Heart left ventricle (tissue), 16 donors: ENCODE data around the gene GDPD4. TPM values are rescaled to one million over a fixed set of nuclear protein-coding genes. Genes with fewer than 3 reads are reported as not detected.

Source experiments
- ATAC-seq, 4 donors: fragments of 200-7000 bp; cut with Tn5 transposase; one replicate each; pipeline ENCODE4 v1.9.1; 2020 to 2022; ENCODE audit warnings: moderate library complexity in 4 of 4, mild to moderate bottlenecking in 3 of 4, moderate number of reproducible peaks in 1 of 4
- DNase-seq, 5 donors: peaks; one replicate each; pipeline ENCODE4 v3.0.0-alpha.2; 2020
- H3K27ac ChIP-seq, 12 donors: fragments of 200-600 bp; sonication (generic) in 4 of 12; one replicate each; pipeline versions ENCODE4 v1.5.0 to v1.8.0; 2016 to 2022; ENCODE audit warnings: mild to moderate bottlenecking in 2 of 12
- H3K27me3 ChIP-seq, 9 donors: fragments of 200-600 bp; sonication (generic) in 2 of 9; one replicate each; pipeline versions ENCODE4 v1.5.1 to v1.8.0; 2016 to 2022; ENCODE audit warnings: mild to moderate bottlenecking in 3 of 9
- H3K36me3 ChIP-seq, 9 donors: fragments of 200-600 bp; sonication (generic) in 2 of 9; one replicate each; pipeline versions ENCODE4 v1.5.0 to v1.8.0; 2018 to 2022; ENCODE audit warnings: mild to moderate bottlenecking in 2 of 9
- H3K4me1 ChIP-seq, 12 donors: fragments of 200-600 bp; sonication (generic) in 4 of 12; one replicate each; pipeline versions ENCODE4 v1.5.0 to v1.8.0; 2016 to 2022; ENCODE audit warnings: mild to moderate bottlenecking in 3 of 12
- H3K4me3 ChIP-seq, 12 donors: fragments of 200-600 bp; sonication (generic) in 4 of 12; one replicate each; pipeline versions ENCODE4 v1.5.0 to v1.8.0; 2017 to 2022; ENCODE audit warnings: mild to moderate bottlenecking in 9 of 12, moderate library complexity in 4 of 12
- H3K9me3 ChIP-seq, 12 donors: fragments of 200-600 bp; sonication (generic) in 4 of 12; one replicate each; pipeline versions ENCODE4 v1.5.0 to v1.8.0; 2016 to 2022; ENCODE audit warnings: mild to moderate bottlenecking in 1 of 12
- CTCF ChIP-seq, 12 donors: fragments of 200-600 bp; sonication (generic) in 4 of 12; IDR thresholded peaks; one replicate each; pipeline versions ENCODE4 v1.5.0 to v1.8.0; 2018 to 2022; ENCODE audit warnings: antibody characterized with exemption in 12 of 12, mild to moderate bottlenecking in 5 of 12
- POLR2A ChIP-seq, 2 donors: fragments of 450-650 bp; IDR thresholded peaks; one replicate each; pipeline ENCODE4 v1.6.1; 2017; ENCODE audit warnings: antibody characterized with exemption in 2 of 2, mild to moderate bottlenecking in 2 of 2, moderate library complexity in 2 of 2
- WGBS, 4 donors: extraction: QIAGEN DNeasy Blood & Tissue Kit in 2 of 4; methylation state at CpG; one replicate each; pipeline versions ENCODE4 v1.1.5 to v1.1.7; 2013 to 2018; 5-methylcytosine and 5-hydroxymethylcytosine counted together
- intact Hi-C, 10 donors: fragments of 100-400 bp; cut with DNase I; formaldehyde crosslinking; loops; one replicate each; pipeline versions ENCODE4 v1.11.1 to v1.14.2; 2022
- polyA plus RNA-seq, 2 donors: library from polyadenylated mRNA; stranded (reverse); fragments of 200-250 nt; gene quantifications; one replicate each; pipeline ENCODE4 v1.2.3, GENCODE V29; 2013
- total RNA-seq, 9 donors: library from RNA; depleted of rRNA in 2 of 9; stranded (reverse); fragments of >200 nt in 2 of 9; fragmentation: NEBNext Ultra II Directional in 3 of 9; extraction: Animal tissue kit (Norgen Biotek cat#: 25700) in 3 of 9; gene quantifications; one replicate each; pipeline versions ENCODE4 v1.1.0 to v1.2.4, GENCODE V29; 2016 to 2023
- donor health status: ischemic (EF 13 %, LVEDD 7.1; RV severe dilation, severe dysfunction).
- donor health status: healthy with polysubstance abuse.
- donor health status: DM: no; HTN: yes; CAD: no.
- donor health status: DM: no; HTN: no; CAD: no.
- donor health status: ischemic (EF 25% LVEDD 6.9; RV normal size, moderate dysfunction).
- donor health status: ischemic (EF 25% LVEDD 5.7; RV mildly dilated, moderate dysfunction).
- donor health status: healthy.
- donor health status: DM: yes; HTN: yes; CAD: no.
- donor health status: ischemic (EF 35%, LVEDD 5.7; RV mildly dilated, moderate dysfunction).
- donor health status: nonischemic (EF 11% LVEDD 7.7; RV severe dilation, severe dysfunction).
- donor health status: DM: yes; HTN: yes; CAD: no.
- donor health status: PGD.
- donor health status: ischemic (EF 29% LVEDD 5.4; RV normal size, mild dysfunction).
- donor health status: nonischemic (EF 23%, LVEDD 6.1; RV moderate dilation, normal function).

The GDPD4 gene
- total and polyA plus RNA-seq, 11 donors = 0.19 TPM; not detected in 10

- no peak overlapping the region for H3K4me3 ChIP-seq
- no peak overlapping the region for H3K27ac ChIP-seq
- no peaks in the 10 kb centered on the region for H3K27me3 ChIP-seq
- peak in 1 of 5 donors; percentile 60 for DNase-seq
- WGBS, 4 donors = 74 to 80% (median 78%) methylated on average over 6 to 11 of the region's 11 CpGs
- no peaks in the 10 kb centered on the region for H3K9me3 ChIP-seq
- H3K36me3 ChIP-seq = peaks cover 0 to 3% (median 0%) of the 10 kb centered on the region in 9 donors
- TF ChIP-seq POLR2A (IDR thresholded peaks at IDR 0.05) = no peak
- no peak for TF ChIP-seq CTCF (IDR thresholded peaks at IDR 0.05)
- intact Hi-C loops = loop anchor here in 5 of 10 donors (5.0 to 10.0 kb wide), 4 partner anchors 147 to 426 kb away; no protein-coding TSS in a partner anchor
- peaks cover 0 to 9% (median 3%) of the 10 kb centered on the region in 12 donors for H3K4me1 ChIP-seq
- ATAC-seq = no peak
Measured at GRCh38 chr11:77191429-77191822, 110.1 kb downstream of the GDPD4 start.

- WGBS, 4 donors = 80 to 94% (median 87%) methylated on average over 12 to 21 of the region's 21 CpGs
- intact Hi-C loops = loop anchor here in 5 of 10 donors (5.0 to 10.0 kb wide), 4 partner anchors 146 to 427 kb away; no protein-coding TSS in a partner anchor
- DNase-seq = peak in 1 of 5 donors; percentile 49
Measured at GRCh38 chr11:77190331-77191075, 111.0 kb downstream of the GDPD4 start.

GRCh38 chr11:77189588-77190210 is 111.8 kb downstream of the GDPD4 start:
- DNase-seq (peak in 1 of 5 donors; percentile 61), ATAC-seq (peak in 1 of 4 donors; percentile 8)
- H3K36me3 ChIP-seq = peaks cover 0 to 3% (median 0%) of the 10 kb centered on the region in 9 donors
- H3K27ac ChIP-seq = no peak overlapping the region
- intact Hi-C loops = loop anchor here in 8 of 10 donors (2.0 to 10.0 kb wide), 9 partner anchors 61 to 428 kb away; partner anchors contain the start of gene MYO7A (in 1 of the 8)
- no peaks in the 10 kb centered on the region for H3K27me3 ChIP-seq
- no peaks in the 10 kb centered on the region for H3K4me1 ChIP-seq
- no peak overlapping the region for H3K4me3 ChIP-seq
- TF ChIP-seq POLR2A (IDR thresholded peaks at IDR 0.05) (no peak), CTCF (IDR thresholded peaks at IDR 0.05) (no peak)
- 89 to 95% (median 93%) methylated on average over 24 to 28 of the region's 28 CpGs for WGBS, 4 donors
- no peaks in the 10 kb centered on the region for H3K9me3 ChIP-seq

More at GRCh38 chr11:77190331-77191075, 111.0 kb downstream of the GDPD4 start:
- Histone ChIP-seq H3K4me3 (no peak overlapping the region), H3K4me1 (peaks cover 0 to 8% (median 2%) of the 10 kb centered on the region in 12 donors), H3K9me3 (no peaks in the 10 kb centered on the region), H3K27me3 (no peaks in the 10 kb centered on the region), H3K36me3 (peaks cover 0 to 3% (median 0%) of the 10 kb centered on the region in 9 donors), H3K27ac (no peak overlapping the region)
- no peak for ATAC-seq
- no peak for TF ChIP-seq CTCF (IDR thresholded peaks at IDR 0.05)
- TF ChIP-seq POLR2A (IDR thresholded peaks at IDR 0.05) = no peak
